ENCODE measurements around the gene CHADL.

DNA sequence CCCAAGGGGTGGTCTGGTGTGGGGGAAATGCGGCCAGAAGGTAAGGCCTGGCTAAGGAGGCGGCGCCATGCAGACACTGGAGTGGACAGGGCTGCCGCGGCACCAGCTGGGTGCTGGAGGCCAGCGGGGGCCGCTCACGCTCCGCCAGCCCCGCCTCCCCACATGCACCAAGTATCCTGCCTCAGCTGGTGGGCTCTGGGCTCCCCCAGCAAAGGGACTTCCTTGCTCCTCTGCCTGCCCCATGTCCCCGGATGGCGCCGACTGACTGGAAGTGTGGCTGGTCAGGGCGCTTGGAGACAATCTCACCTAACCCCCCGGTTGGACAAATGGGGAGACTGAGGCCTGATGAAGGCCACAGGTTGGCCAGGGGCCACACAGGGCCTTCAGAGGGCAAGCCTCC lies 7.6 kb upstream of the CHADL start:
- TF ChIP-seq CTCF (IDR thresholded peaks at IDR 0.05) (no peak), POLR2AphosphoS5 (IDR thresholded peaks at IDR 0.05; ENCODE audit: low read depth, low read length) (no peak), SIN3A (IDR thresholded peaks at IDR 0.05; ENCODE audit: borderline replicate concordance, insufficient read depth, low read depth, low read length) (no peak), TCF7L2 (IDR thresholded peaks at IDR 0.05; ENCODE audit: low read depth, low read length) (no peak)
- TF ChIP-seq, protein P1, sequence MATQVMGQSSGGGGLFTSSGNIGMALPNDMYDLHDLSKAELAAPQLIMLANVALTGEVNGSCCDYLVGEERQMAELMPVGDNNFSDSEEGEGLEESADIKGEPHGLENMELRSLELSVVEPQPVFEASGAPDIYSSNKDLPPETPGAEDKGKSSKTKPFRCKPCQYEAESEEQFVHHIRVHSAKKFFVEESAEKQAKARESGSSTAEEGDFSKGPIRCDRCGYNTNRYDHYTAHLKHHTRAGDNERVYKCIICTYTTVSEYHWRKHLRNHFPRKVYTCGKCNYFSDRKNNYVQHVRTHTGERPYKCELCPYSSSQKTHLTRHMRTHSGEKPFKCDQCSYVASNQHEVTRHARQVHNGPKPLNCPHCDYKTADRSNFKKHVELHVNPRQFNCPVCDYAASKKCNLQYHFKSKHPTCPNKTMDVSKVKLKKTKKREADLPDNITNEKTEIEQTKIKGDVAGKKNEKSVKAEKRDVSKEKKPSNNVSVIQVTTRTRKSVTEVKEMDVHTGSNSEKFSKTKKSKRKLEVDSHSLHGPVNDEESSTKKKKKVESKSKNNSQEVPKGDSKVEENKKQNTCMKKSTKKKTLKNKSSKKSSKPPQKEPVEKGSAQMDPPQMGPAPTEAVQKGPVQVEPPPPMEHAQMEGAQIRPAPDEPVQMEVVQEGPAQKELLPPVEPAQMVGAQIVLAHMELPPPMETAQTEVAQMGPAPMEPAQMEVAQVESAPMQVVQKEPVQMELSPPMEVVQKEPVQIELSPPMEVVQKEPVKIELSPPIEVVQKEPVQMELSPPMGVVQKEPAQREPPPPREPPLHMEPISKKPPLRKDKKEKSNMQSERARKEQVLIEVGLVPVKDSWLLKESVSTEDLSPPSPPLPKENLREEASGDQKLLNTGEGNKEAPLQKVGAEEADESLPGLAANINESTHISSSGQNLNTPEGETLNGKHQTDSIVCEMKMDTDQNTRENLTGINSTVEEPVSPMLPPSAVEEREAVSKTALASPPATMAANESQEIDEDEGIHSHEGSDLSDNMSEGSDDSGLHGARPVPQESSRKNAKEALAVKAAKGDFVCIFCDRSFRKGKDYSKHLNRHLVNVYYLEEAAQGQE (IDR thresholded peaks at IDR 0.05; ENCODE audit: insufficient read depth in 1 of 2, low read depth in 2 of 2, low read length in 1 of 2), result no peak
